ENCODE results near the gene CARNS1. TPM values are rescaled to one million over a fixed set of nuclear protein-coding genes. Genes with fewer than 3 reads are reported as not detected.

CARNS1 gene
- total RNA-seq, 4 donors from 2014 or later = 0.21 to 0.94 (median 0.74) TPM

GRCh38 chr11:67407688-67408163, 7.8 kb upstream of the CARNS1 start:
- no peak for TF ChIP-seq POLR2A (IDR thresholded peaks at IDR 0.05)
- TF ChIP-seq EP300 (IDR thresholded peaks at IDR 0.05) = no peak
- no peak for TF ChIP-seq POLR2AphosphoS5 (IDR thresholded peaks at IDR 0.05)
- TF ChIP-seq CTCF (IDR thresholded peaks at IDR 0.05) = no peak
- Histone ChIP-seq H3K27ac (no peak overlapping the region), H3K27me3 (peaks cover 42% of the 10 kb centered on the region), H3K4me3 (no peak overlapping the region), H3K4me1 (peaks cover 32% of the 10 kb centered on the region), H3K36me3 (no peaks in the 10 kb centered on the region), H3K9me3 (no peaks in the 10 kb centered on the region)
- WGBS = 59% methylated on average over 11 of the region's 12 CpGs
- DNase-seq (ENCODE audit: low spot score in 2 of 2) = no peak

- 54% methylated on average over 4 of the region's 18 CpGs for WGBS
Measured at GRCh38 chr11:67408437-67409200, 6.9 kb upstream of the CARNS1 start.

GRCh38 chr11:67409261-67409666, 6.2 kb upstream of the CARNS1 start:
- TF ChIP-seq POLR2AphosphoS5 (IDR thresholded peaks at IDR 0.05) = no peak
- TF ChIP-seq POLR2A (IDR thresholded peaks at IDR 0.05) = no peak
- no peak for TF ChIP-seq CTCF (IDR thresholded peaks at IDR 0.05)
- no peak for TF ChIP-seq EP300 (IDR thresholded peaks at IDR 0.05)
- Histone ChIP-seq H3K9me3 (no peaks in the 10 kb centered on the region), H3K27ac (no peak overlapping the region), H3K27me3 (peaks cover 43% of the 10 kb centered on the region), H3K4me1 (peaks cover 29% of the 10 kb centered on the region), H3K4me3 (peak overlapping the region; percentile 5), H3K36me3 (no peaks in the 10 kb centered on the region)
- DNase-seq (ENCODE audit: low spot score in 2 of 2) = no peak
- WGBS = no CpG with 5 or more reads among the region's 24 CpGs

More at GRCh38 chr11:67408437-67409200, 6.9 kb upstream of the CARNS1 start:
- Histone ChIP-seq H3K27me3 (peaks cover 43% of the 10 kb centered on the region), H3K4me1 (peaks cover 29% of the 10 kb centered on the region), H3K36me3 (no peaks in the 10 kb centered on the region), H3K4me3 (peak overlapping the region; percentile 5), H3K9me3 (no peaks in the 10 kb centered on the region), H3K27ac (no peak overlapping the region)
- no peak for TF ChIP-seq POLR2AphosphoS5 (IDR thresholded peaks at IDR 0.05)
- no peak for TF ChIP-seq POLR2A (IDR thresholded peaks at IDR 0.05)
- TF ChIP-seq CTCF (IDR thresholded peaks at IDR 0.05) = no peak
- TF ChIP-seq EP300 (IDR thresholded peaks at IDR 0.05) = no peak
- DNase-seq (ENCODE audit: low spot score in 2 of 2) = no peak

GRCh38 chr11:67409781-67410368, 5.6 kb upstream of the CARNS1 start:
- peaks cover 45% of the 10 kb centered on the region for H3K27me3 ChIP-seq
- H3K27ac ChIP-seq = no peak overlapping the region

More at GRCh38 chr11:67409781-67410368, 5.6 kb upstream of the CARNS1 start:
- H3K36me3 ChIP-seq = no peaks in the 10 kb centered on the region
- TF ChIP-seq POLR2AphosphoS5 (IDR thresholded peaks at IDR 0.05) (no peak), EP300 (IDR thresholded peaks at IDR 0.05) (no peak), CTCF (IDR thresholded peaks at IDR 0.05) (no peak), POLR2A (IDR thresholded peaks at IDR 0.05) (no peak)
- DNase-seq (ENCODE audit: low spot score in 2 of 2) = no peak
- peaks cover 30% of the 10 kb centered on the region for H3K4me1 ChIP-seq
- no peaks in the 10 kb centered on the region for H3K9me3 ChIP-seq
- 31% methylated on average over 7 of the region's 13 CpGs for whole genome bisulfite sequencing
- H3K4me3 ChIP-seq = no peak overlapping the region
